Measurements from ENCODE around the gene MICAL2.

Gene MICAL2

GRCh38 chr11:12275818-12276217, 165.4 kb downstream of the MICAL2 start:
- DNase-seq, result no peak

GRCh38 chr11:12276356-12276755, 166.0 kb downstream of the MICAL2 start:
- DNase-seq, result no peak

- no peak for DNase-seq
Observed at GRCh38 chr11:12276831-12277475, 166.6 kb downstream of the MICAL2 start.

- DNase-seq, result no peak
Observed at GRCh38 chr11:12278766-12279671, 168.6 kb downstream of the MICAL2 start.

- no peak for DNase-seq
Observed at GRCh38 chr11:12279672-12280108, 169.3 kb downstream of the MICAL2 start.

GRCh38 chr11:12280199-12280837, 169.9 kb downstream of the MICAL2 start:
- no peak for DNase-seq

GRCh38 chr11:12280838-12281565, 170.6 kb downstream of the MICAL2 start:
- no peak for DNase-seq

GRCh38 chr11:12281571-12282478, 171.4 kb downstream of the MICAL2 start:
- peak; percentile 26 to 68 for DNase-seq

- DNase-seq, result no peak
Observed at GRCh38 chr11:12282676-12283075, 172.3 kb downstream of the MICAL2 start.

- DNase-seq, result no peak
Observed at GRCh38 chr11:12284316-12285050, 174.1 kb downstream of the MICAL2 start.

GRCh38 chr11:12285106-12285505, 174.7 kb downstream of the MICAL2 start:
- DNase-seq, result no peak

- DNase-seq, result no peak
Observed at GRCh38 chr11:12285811-12286222, 175.4 kb downstream of the MICAL2 start.

GRCh38 chr11:12286606-12287005, 176.2 kb downstream of the MICAL2 start:
- no peak for DNase-seq

- DNase-seq, result peak; percentile 61 to 77
Observed at GRCh38 chr11:12287009-12287373, 176.6 kb downstream of the MICAL2 start.

GRCh38 chr11:12287374-12288211, 177.2 kb downstream of the MICAL2 start:
- DNase-seq, result peak; percentile 44 to 69

GRCh38 chr11:12288212-12288930, 178.0 kb downstream of the MICAL2 start:
- peak; percentile 26 to 71 for DNase-seq

GRCh38 chr11:12288931-12289666, 178.7 kb downstream of the MICAL2 start:
- DNase-seq, result no peak

GRCh38 chr11:12289667-12290476, 179.5 kb downstream of the MICAL2 start:
- DNase-seq, result no peak
